Stimulated activated naive B cell treated with anti-CD40 and anti-IgM and Interleukin-4, amounts not matched to agents 10 μg/mL and 1 μg/mL and 100 μg/mL, for 72 hours (primary cell): Measurements from ENCODE around the gene ARHGEF7.

ENCODE experiments used
- ATAC-seq, 2 donors: fragments of 150-1000 bp; cut with Tn5 transposase; replicated peaks; 2 replicates each; pipeline ENCODE4 v1.10.0; 2021; ENCODE audit warnings: moderate library complexity in 1 of 2
- DNase-seq: peaks from one replicate; pipeline ENCODE4 v3.0.0; 2021
- H3K27ac Mint-ChIP-seq: one replicate; pipeline ENCODE4 v1.8.0; 2022; ENCODE audit warnings: mild to moderate bottlenecking, mixed read lengths
- H3K27me3 Mint-ChIP-seq, 2 donors: one replicate each; pipeline ENCODE4 v1.8.0; 2022; ENCODE audit warnings: mixed read lengths in 2 of 2
- H3K36me3 Mint-ChIP-seq, 2 donors: one replicate each; pipeline ENCODE4 v1.8.0; 2022; ENCODE audit warnings: mixed read lengths in 2 of 2, mild to moderate bottlenecking in 1 of 2
- H3K4me1 Mint-ChIP-seq, 2 donors: one replicate each; pipeline ENCODE4 v1.8.0; 2022; ENCODE audit warnings: mixed read lengths in 2 of 2, mild to moderate bottlenecking in 1 of 2
- H3K4me3 Mint-ChIP-seq, 2 donors: one replicate each; pipeline ENCODE4 v1.8.0; 2022; ENCODE audit warnings: mild to moderate bottlenecking in 2 of 2, mixed read lengths in 2 of 2, moderate library complexity in 1 of 2
- H3K9me3 Mint-ChIP-seq, 2 donors: one replicate each; pipeline ENCODE4 v1.8.0; 2022; ENCODE audit warnings: mixed read lengths in 2 of 2, mild to moderate bottlenecking in 1 of 2

The ARHGEF7 gene

DNA sequence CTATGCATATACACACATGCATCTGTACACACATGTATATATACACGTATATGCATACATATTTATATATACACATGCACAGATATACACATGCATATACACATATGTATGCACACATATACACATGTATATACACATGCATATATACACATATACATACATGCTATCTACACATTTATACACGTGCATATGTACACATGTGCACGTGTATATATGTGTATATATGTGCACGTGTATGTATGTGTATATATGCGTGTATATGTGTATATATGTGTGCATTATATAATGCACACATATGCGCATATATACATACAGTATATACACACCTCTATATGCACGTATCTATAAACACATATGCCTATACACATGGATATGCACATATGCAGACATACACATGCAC is 17.8 kb downstream of the ARHGEF7 start:
- H3K36me3 Mint-ChIP-seq, result no peaks in the 10 kb centered on the region
- no peak overlapping the region for H3K4me3 Mint-ChIP-seq
- no peak for ATAC-seq
- DNase-seq, result no peak
- H3K27ac Mint-ChIP-seq, result no peak overlapping the region
- no peaks in the 10 kb centered on the region for H3K9me3 Mint-ChIP-seq
- H3K27me3 Mint-ChIP-seq, result peaks cover 11 to 30% of the 10 kb centered on the region in 2 donors
- H3K4me1 Mint-ChIP-seq, result peaks cover 12 to 23% of the 10 kb centered on the region in 2 donors

DNA sequence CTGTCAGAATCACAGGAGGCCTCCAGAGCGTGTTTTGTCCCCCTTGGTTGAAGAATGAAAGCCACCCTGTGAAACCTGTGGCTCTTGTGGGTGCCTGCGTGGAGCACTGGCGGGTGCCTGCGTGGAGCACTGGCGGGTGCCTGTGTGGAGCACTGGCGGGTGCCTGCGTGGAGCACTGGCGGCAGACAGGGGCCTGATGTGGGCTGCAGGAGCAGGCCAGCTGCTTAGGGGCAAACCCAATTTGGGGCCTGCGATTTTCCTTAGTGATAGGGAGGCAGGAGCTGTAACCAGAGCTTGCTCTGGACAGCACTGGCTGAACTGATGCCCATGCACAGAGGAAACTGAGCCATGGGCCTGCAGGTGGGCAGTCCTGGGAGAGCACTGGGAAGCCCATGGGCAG is 24.3 kb downstream of the ARHGEF7 start:
- Mint-ChIP-seq H3K4me1 (no peaks in the 10 kb centered on the region), H3K27ac (no peak overlapping the region), H3K9me3 (no peaks in the 10 kb centered on the region), H3K4me3 (no peak overlapping the region), H3K27me3 (peaks cover 39 to 47% of the 10 kb centered on the region in 2 donors), H3K36me3 (no peaks in the 10 kb centered on the region)
- no peak for DNase-seq
- no peak for ATAC-seq

DNA sequence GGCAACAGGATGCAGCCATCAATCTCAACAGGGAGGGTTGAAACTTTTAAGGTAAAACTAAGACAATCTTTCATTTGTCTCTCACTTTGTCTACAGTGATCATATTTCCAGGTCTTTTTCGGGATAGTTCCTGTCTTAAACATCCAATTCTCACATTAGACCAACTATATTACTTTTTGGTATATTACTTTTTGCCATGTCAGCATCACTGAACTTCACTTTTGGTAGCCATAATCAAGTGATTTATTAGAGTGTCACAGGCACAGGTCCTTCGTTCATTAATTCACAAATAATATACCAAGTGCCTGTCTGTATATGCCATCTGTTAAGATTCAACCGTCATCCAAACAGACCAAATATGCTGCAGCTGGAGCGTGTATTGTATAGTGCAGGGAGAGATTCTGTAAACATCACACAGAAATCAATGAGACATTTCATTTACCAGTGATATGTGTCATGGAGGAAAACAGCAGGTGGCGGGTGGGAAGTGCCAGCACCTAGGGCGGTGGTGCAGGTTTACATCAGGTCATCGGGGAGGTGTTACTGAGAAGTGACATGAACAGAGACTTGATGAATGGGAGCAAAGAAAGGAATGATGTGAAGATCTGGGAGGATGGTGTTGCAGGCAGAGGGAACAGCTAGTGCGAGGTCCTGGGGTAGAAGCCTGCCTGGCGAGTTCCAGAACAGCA is 24.9 kb downstream of the ARHGEF7 start:
- peaks cover 43 to 47% of the 10 kb centered on the region in 2 donors for H3K27me3 Mint-ChIP-seq

DNA sequence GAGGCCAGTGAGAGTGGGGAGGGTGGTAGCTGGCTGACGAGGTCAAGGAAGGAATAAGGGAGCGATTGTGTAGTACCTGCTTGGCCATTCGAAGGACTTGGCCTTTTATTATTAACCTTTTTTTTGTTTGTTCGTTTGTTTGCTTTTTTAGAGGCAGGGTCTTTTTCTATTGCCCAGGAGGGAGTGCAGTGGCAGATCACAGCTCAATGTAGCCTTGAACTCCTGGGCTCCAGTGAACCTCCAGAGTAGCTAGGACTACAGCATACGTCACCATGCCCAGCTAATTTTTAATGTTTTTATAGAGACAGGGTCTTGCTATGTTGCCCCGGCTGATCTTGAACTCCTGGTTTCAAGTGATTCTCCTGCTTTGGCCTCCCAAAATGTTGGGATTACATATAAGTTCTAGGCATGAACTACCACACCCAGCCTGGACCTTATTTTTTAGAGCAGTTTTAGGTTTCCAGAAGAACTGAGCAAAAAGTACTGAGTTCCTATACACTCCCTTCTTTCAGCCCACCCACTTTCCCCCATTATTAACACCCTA is 25.5 kb downstream of the ARHGEF7 start:
- peaks cover 43 to 47% of the 10 kb centered on the region in 2 donors for H3K27me3 Mint-ChIP-seq
- H3K4me1 Mint-ChIP-seq, result no peaks in the 10 kb centered on the region
- H3K4me3 Mint-ChIP-seq, result no peak overlapping the region
- ATAC-seq, result no peak
- H3K36me3 Mint-ChIP-seq, result no peaks in the 10 kb centered on the region
- no peaks in the 10 kb centered on the region for H3K9me3 Mint-ChIP-seq
- no peak overlapping the region for H3K27ac Mint-ChIP-seq
- no peak for DNase-seq

More for the DNA sequence above, 24.9 kb downstream of the ARHGEF7 start:
- Mint-ChIP-seq H3K36me3 (no peaks in the 10 kb centered on the region), H3K4me3 (no peak overlapping the region), H3K9me3 (no peaks in the 10 kb centered on the region), H3K27ac (no peak overlapping the region), H3K4me1 (no peaks in the 10 kb centered on the region)
- ATAC-seq (no peak), DNase-seq (no peak)

DNA sequence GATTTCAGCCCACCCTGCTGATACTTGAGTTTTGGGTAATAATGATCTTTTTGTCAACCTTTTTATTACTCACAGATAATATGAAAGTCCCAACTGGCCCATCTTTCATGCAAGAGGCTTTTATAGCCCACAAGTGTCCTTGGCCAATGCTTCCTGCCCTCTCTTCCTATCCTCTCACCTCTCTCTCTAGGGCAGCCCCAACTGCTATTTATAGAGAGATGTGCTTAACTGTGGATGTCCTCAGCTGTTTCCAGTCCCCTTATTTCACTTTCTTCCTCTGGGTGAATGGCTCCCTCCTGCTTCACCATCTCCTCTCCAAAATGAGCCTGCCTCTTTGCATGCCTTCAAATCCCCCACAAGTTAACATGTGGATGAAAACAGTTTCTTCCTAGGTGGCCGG is 27.4 kb downstream of the ARHGEF7 start:
- no peak overlapping the region for H3K27ac Mint-ChIP-seq
- H3K27me3 Mint-ChIP-seq, result peaks cover 34 to 36% of the 10 kb centered on the region in 2 donors
- H3K4me3 Mint-ChIP-seq, result no peak overlapping the region
- no peaks in the 10 kb centered on the region for H3K4me1 Mint-ChIP-seq
- H3K9me3 Mint-ChIP-seq, result no peaks in the 10 kb centered on the region
- ATAC-seq (no peak), DNase-seq (no peak)
- H3K36me3 Mint-ChIP-seq, result no peaks in the 10 kb centered on the region

DNA sequence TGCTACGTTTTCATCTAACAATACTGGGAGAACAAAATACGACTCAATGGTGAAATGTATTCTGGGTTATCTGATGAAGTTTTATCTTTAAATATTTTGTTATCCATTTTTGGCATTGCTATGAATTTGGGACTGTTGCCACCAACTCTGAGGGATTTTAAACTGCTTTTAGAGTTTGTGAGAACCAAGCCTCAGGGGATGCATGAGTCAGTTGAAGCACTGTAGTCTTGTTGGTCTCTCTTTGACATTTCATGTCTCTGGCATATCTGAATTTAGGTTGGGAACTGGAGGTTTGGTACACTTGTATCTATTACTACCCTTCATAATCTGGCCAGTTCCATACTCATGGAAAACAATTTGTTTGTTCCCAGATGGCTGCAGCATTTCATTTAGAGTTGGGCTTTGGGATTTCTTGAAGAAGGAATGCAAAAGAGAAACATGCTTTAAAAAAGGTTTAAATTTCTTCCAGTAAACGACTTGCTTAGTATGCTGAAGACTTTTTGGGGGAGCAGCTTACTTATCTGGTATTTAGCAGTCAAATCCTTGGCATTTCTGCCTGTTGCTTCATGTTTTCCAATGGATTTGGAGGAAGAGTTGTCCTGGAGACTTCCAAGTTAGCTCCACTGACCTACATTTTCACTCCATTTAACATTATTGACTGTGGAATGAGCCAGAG is 28.9 kb downstream of the ARHGEF7 start:
- peaks cover 28 to 33% of the 10 kb centered on the region in 2 donors for H3K27me3 Mint-ChIP-seq

DNA sequence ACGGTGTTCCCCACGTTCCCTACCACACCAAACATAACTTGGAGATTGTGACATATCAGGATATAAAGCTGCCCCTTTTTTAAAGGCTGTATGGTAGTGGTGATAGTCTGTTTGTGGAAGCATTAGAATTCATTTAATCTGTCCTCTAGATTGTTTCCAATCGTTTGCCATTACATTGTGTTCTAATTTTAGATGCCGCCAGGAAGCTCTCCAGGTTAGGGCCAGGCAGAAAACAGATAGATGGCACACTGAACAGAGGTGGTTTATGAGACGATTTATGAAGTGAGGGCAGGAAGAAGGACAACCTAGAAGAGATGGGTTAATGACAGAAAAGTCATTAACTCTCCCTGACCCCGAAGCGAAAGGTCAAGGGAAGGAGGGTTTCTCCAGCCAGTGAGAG is 30.0 kb downstream of the ARHGEF7 start:
- H3K4me1 Mint-ChIP-seq, result no peaks in the 10 kb centered on the region
- H3K4me3 Mint-ChIP-seq, result no peak overlapping the region
- ATAC-seq (no peak), DNase-seq (no peak)
- no peaks in the 10 kb centered on the region for H3K9me3 Mint-ChIP-seq
- no peak overlapping the region for H3K27ac Mint-ChIP-seq
- H3K27me3 Mint-ChIP-seq, result peaks cover 17 to 25% of the 10 kb centered on the region in 2 donors
- H3K36me3 Mint-ChIP-seq, result no peaks in the 10 kb centered on the region

More for the DNA sequence above, 28.9 kb downstream of the ARHGEF7 start:
- ATAC-seq, result no peak
- Mint-ChIP-seq H3K4me1 (no peaks in the 10 kb centered on the region), H3K27ac (no peak overlapping the region), H3K36me3 (no peaks in the 10 kb centered on the region), H3K9me3 (no peaks in the 10 kb centered on the region), H3K4me3 (no peak overlapping the region)
- DNase-seq, result no peak

DNA sequence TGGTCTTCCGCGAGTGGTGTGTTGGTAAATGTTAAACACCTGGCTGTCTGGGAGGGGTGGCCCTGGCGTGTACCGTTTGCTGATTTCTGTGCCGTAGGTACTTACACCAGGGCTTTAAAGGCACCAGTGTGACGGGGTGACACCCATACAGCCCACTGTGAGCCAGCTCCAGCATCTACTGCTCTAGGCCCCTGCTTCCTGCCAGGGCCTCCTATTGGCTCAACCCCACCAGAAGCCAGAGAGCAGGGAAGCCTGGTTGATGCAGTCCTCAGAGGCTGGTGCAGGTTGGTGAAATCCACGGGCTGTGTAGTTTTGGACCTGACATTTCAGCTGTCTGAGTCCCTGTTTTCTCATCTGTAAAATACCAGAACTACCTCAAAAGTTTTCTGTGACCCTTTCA is 30.4 kb downstream of the ARHGEF7 start:
- peaks cover 13 to 23% of the 10 kb centered on the region in 2 donors for H3K27me3 Mint-ChIP-seq
- ATAC-seq, result no peak

DNA sequence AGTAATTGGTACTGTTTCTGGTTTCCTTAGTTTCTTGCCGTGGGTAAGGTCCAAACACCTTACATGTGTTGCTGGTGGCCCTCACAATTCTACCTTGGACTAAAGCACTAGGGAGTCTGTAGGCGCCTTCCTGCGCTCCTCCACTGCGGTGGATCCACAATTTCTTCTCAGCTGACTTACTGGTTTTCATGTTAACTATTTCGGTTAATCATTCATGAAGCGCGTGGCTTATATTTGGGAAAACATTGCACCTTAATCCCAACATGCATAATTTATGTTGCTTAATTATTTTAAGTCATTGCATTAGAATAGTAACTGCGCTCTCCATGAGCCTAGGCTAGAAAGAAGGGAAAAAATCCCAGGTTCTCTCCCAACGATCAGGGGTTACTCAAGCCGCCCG is 37.7 kb downstream of the ARHGEF7 start:
- Mint-ChIP-seq H3K27ac (peak overlapping the region; percentile 95), H3K4me1 (peaks cover 12 to 30% of the 10 kb centered on the region in 2 donors), H3K4me3 (peak overlapping the region; percentile 84 to 85), H3K9me3 (no peaks in the 10 kb centered on the region), H3K27me3 (peaks cover 4 to 8% of the 10 kb centered on the region in 2 donors), H3K36me3 (peaks cover 4% of the 10 kb centered on the region in 2 donors)
- ATAC-seq (no peak), DNase-seq (no peak)

More for the DNA sequence above, 30.4 kb downstream of the ARHGEF7 start:
- Mint-ChIP-seq H3K4me1 (no peaks in the 10 kb centered on the region), H3K9me3 (no peaks in the 10 kb centered on the region), H3K36me3 (no peaks in the 10 kb centered on the region), H3K4me3 (no peak overlapping the region), H3K27ac (no peak overlapping the region)
- no peak for DNase-seq

DNA sequence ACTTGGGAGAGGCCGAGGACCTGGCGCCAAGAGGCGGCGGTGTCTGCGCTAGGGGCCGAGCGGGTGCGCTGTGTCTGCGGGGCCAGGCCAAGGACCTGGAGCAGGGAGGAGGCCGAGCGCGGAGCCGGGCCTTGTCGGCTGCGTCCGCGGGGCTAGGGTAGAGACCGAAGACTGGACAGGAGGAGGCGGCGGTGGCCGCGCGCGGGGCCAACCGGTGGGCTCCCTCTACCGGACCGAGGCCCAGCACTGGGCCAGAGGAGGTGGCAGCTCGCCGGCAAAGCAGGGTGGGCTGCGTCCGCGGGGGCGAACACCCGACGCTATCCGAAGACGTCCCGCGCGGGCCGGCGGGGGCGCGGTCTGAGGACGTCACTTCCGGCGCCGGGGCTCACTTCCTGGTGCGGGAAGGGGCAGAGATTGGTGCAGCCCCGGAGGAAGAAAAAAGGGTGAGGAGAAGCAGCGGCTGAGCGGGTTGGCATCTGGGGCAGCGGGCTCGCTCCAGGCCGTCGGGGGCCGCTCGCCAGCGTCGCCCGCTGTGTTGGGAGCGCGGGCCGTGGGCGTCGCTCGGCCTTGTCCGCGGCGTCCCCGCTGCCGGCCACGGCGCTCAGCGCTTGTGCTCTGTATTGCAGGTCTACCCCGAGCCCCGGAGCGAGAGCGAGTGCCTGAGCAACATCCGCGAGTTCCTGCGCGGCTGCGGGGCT is 38.3 kb downstream of the ARHGEF7 start:
- peak; percentile 92 for DNase-seq
- peaks cover 12 to 30% of the 10 kb centered on the region in 2 donors for H3K4me1 Mint-ChIP-seq
- H3K36me3 Mint-ChIP-seq, result peaks cover 4% of the 10 kb centered on the region in 2 donors
- peaks cover 0 to 4% of the 10 kb centered on the region in 2 donors for H3K27me3 Mint-ChIP-seq
- peak overlapping the region; percentile 95 for H3K27ac Mint-ChIP-seq
- no peaks in the 10 kb centered on the region for H3K9me3 Mint-ChIP-seq
- H3K4me3 Mint-ChIP-seq, result peak overlapping the region; percentile 84 to 85
- ATAC-seq, result peak; percentile 93 to 95

DNA sequence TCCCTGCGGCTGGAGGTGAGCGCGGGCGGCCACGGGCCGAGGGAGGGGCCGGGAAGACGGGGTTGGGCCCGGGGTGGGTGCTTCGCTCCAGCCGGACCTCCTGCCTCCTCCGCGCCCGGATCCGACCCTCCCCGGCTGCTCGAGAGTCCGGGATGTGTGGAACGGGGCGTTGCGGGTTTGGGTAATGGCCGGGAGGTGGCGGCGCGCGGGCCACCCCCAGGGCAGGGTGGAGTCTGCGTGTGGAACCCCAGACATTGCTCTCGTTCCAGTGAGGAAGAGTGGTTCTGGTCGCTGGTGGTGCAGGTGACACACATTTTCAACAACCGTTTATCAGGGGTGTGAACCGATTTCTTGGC is 38.8 kb downstream of the ARHGEF7 start:
- ATAC-seq (peak; percentile 58 to 61), DNase-seq (no peak)
- H3K36me3 Mint-ChIP-seq, result peaks cover 6 to 7% of the 10 kb centered on the region in 2 donors
- H3K27ac Mint-ChIP-seq, result peak overlapping the region; percentile 95
- H3K9me3 Mint-ChIP-seq, result no peaks in the 10 kb centered on the region
- H3K27me3 Mint-ChIP-seq, result peaks cover 0 to 4% of the 10 kb centered on the region in 2 donors
- peak overlapping the region; percentile 84 to 85 for H3K4me3 Mint-ChIP-seq
- peaks cover 14 to 34% of the 10 kb centered on the region in 2 donors for H3K4me1 Mint-ChIP-seq

DNA sequence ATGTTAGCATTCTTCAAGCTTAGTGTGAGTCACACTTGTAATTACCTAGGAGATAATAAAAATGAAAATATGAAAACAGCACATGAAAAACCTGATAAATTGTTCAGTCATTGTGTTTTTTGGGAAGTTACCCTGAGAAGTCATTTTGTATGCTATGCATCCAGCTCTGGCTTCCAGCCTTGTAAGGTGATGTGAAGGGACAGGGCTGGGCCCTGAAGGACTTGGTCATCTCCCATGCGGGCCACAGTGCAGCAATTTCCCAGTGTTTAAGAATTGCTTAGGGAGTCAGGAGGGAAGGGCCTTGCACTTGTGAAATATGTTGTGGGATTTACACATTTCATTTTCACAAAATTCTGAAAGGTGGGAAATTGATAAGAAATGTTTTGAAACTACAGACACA is 41.3 kb downstream of the ARHGEF7 start:
- ATAC-seq, result no peak
- Mint-ChIP-seq H3K27me3 (no peaks in the 10 kb centered on the region), H3K9me3 (peaks cover 3 to 6% of the 10 kb centered on the region in 2 donors), H3K4me1 (peaks cover 27 to 59% of the 10 kb centered on the region in 2 donors), H3K4me3 (peak overlapping the region in 1 of 2 donors; percentile 38), H3K36me3 (peaks cover 29 to 31% of the 10 kb centered on the region in 2 donors), H3K27ac (no peak overlapping the region)
- DNase-seq, result no peak

DNA sequence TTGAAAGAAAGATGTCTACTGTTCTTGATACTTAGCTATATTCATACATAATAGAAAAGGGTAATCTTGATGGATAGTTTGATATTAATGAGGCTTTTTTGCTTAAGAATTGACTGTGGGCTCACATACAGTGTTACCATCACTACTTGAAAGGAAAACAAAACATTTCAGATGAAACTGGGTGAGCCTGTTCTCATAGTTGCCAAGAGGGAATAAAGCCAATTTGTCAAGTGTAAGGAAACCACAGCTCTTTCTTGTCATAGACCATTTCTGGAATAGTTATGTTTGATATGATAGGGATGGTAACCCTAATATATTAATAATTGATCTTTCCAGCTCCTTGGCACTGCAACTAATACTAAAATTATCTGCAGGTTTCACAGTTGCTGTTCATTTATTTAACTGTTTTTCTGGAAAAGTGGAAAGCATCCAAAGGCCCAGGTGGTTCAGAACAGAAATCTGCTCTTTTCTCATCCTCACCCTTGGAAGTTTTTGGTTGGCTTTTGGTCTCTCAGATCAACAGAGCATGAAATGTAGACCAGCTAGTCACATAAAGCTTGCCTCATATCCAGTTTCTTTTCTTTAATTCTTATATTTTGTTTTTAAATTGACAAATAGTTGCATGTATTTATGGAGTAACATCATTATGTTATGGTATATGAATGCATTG is 43.2 kb downstream of the ARHGEF7 start:
- DNase-seq (no peak), ATAC-seq (no peak)
- Mint-ChIP-seq H3K9me3 (peaks cover 3 to 6% of the 10 kb centered on the region in 2 donors), H3K27me3 (no peaks in the 10 kb centered on the region), H3K36me3 (peaks cover 34 to 46% of the 10 kb centered on the region in 2 donors), H3K4me1 (peaks cover 32 to 70% of the 10 kb centered on the region in 2 donors), H3K4me3 (no peak overlapping the region), H3K27ac (no peak overlapping the region)
